HCT116 (cell line): ENCODE results near the gene GABBR2. TPM values are rescaled to one million over a fixed set of nuclear protein-coding genes. Genes with fewer than 3 reads are reported as not detected.

ENCODE experiments used
- ATAC-seq: fragments of 200-7000 bp; cut with Tn5 transposase; 2 replicates; pipeline ENCODE4 v1.9.1; 2020; ENCODE audit warnings: mild to moderate bottlenecking, moderate library complexity
- BruUV-seq: library from RNA; stranded (reverse); fragments of 400-500 nt; replicated peaks from 2 replicates; lab custom pipeline; 2021; lab: Mats Ljungman, UMichigan
- CTCF ChIA-PET: fragments of 300-600 bp; sonication (Branson Sonifier 250); formaldehyde crosslinking; loops from one replicate; lab custom pipeline; 2021; ENCODE audit warnings: antibody characterized with exemption; lab: Charles Lee
- POLR2A ChIA-PET: fragments of 300-600, 350-600 bp; sonication (Branson Sonifier 250); formaldehyde crosslinking; loops from one replicate; lab custom pipeline; 2021; ENCODE audit warnings: antibody characterized with exemption; lab: Charles Lee
- RAD21 ChIA-PET, 2 experiments: fragments of 300-600 bp; sonication (Branson Sonifier 250); formaldehyde crosslinking; loops; one replicate each; lab custom pipeline; 2023; ENCODE audit warnings: low total read pairs in 2 of 2; ENCODE audit not compliant: uncharacterized antibody in 2 of 2, unreplicated experiment in 2 of 2, low non-redundant PET in 1 of 2; lab: Charles Lee
- DNase-seq: peaks from one replicate; pipeline ENCODE4 v3.0.0-alpha.2; 2010; ENCODE audit warnings: low read depth, low spot score
- H2AFZ ChIP-seq: fragments of 200-600 bp; shearing (Covaris generic), sonication (generic); 2 replicates; pipeline ENCODE4 v1.6.1; 2017; ENCODE audit warnings: low read depth, mixed run types, mixed read lengths, antibody characterized with exemption, low read length; ENCODE audit not compliant: poor library complexity, severe bottlenecking
- H3K27ac ChIP-seq: 2 replicates; pipeline ENCODE4 v1.5.1; 2012; ENCODE audit warnings: low read depth, low read length
- H3K27me3 ChIP-seq: fragments of 200-600 bp; sonication (generic); 2 replicates; pipeline ENCODE4 v1.6.1; 2016; ENCODE audit warnings: mixed run types, low read length, mixed read lengths; ENCODE audit not compliant: insufficient read depth
- H3K36me3 ChIP-seq, 2 experiments: fragments of 200-500 bp in 1 of 2; fragments of 200-600 bp in 1 of 2; sonication (Bioruptor generic) in 1 of 2; sonication (generic) in 1 of 2; 2 replicates each; pipeline versions ENCODE4 v1.5.1 to v1.6.1; 2014 to 2016; ENCODE audit warnings: low read length in 2 of 2, inconsistent platforms in 1 of 2, mixed read lengths in 1 of 2, mixed run types in 1 of 2; ENCODE audit not compliant: insufficient read depth in 2 of 2, control insufficient read depth in 1 of 2
- H3K4me1 ChIP-seq, 2 experiments: fragments of 200-600 bp in 1 of 2; sonication (generic) in 1 of 2; 2 replicates each; pipeline versions ENCODE4 v1.5.1 to v1.6.1; 2012 to 2017; ENCODE audit warnings: low read length in 2 of 2, inconsistent platforms in 1 of 2, mild to moderate bottlenecking in 1 of 2, mixed read lengths in 1 of 2, mixed run types in 1 of 2, moderate library complexity in 1 of 2; ENCODE audit not compliant: insufficient read depth in 2 of 2, control insufficient read depth in 1 of 2
- H3K4me2 ChIP-seq: fragments of 200-600 bp; sonication (generic); 2 replicates; pipeline ENCODE4 v1.6.1; 2017; ENCODE audit warnings: mixed run types, low read length, mixed read lengths
- H3K4me3 ChIP-seq, 2 experiments: fragments of 200-600 bp in 1 of 2; sonication (generic) in 1 of 2; replicated peaks in 1 of 2; 2 replicates each; pipeline ENCODE4 v1.5.1; 2011 to 2016; ENCODE audit warnings: low read length in 2 of 2, control low read depth in 1 of 2, low read depth in 1 of 2, mild to moderate bottlenecking in 1 of 2, mixed read lengths in 1 of 2, mixed run types in 1 of 2
- H3K79me2 ChIP-seq: fragments of 200-600 bp; sonication (generic); 2 replicates; pipeline ENCODE4 v1.6.1; 2017; ENCODE audit warnings: mild to moderate bottlenecking, mixed run types, low read length, moderate library complexity, mixed read lengths; ENCODE audit not compliant: insufficient read depth
- H3K9ac ChIP-seq: fragments of 200-600 bp; sonication (generic); 2 replicates; pipeline ENCODE4 v1.6.1; 2016; ENCODE audit warnings: low read length, mixed read lengths
- H3K9me2 ChIP-seq: fragments of 200-600 bp; sonication (generic), shearing (Covaris generic); 2 replicates; pipeline ENCODE4 v1.6.1; 2017; ENCODE audit warnings: mixed run types, mild to moderate bottlenecking, moderate library complexity; ENCODE audit not compliant: insufficient read depth
- H3K9me3 ChIP-seq, 2 experiments: fragments of 200-500 bp in 1 of 2; fragments of 200-600 bp in 1 of 2; sonication (Bioruptor generic) in 1 of 2; sonication (generic) in 1 of 2; 2 replicates each; pipeline ENCODE4 v1.6.1; 2014 to 2017; ENCODE audit warnings: low read length in 2 of 2, mixed read lengths in 2 of 2, inconsistent platforms in 1 of 2, low read depth in 1 of 2, mild to moderate bottlenecking in 1 of 2, mixed run types in 1 of 2, moderate library complexity in 1 of 2; ENCODE audit not compliant: control insufficient read depth in 1 of 2, insufficient read depth in 1 of 2
- H4K20me1 ChIP-seq: fragments of 200-600 bp; sonication (generic), shearing (Covaris generic); 2 replicates; pipeline ENCODE4 v1.6.1; 2017; ENCODE audit warnings: mixed run types, mild to moderate bottlenecking, moderate library complexity; ENCODE audit not compliant: insufficient read depth
- CEBPB ChIP-seq: IDR thresholded peaks from 2 replicates; pipeline ENCODE4 v1.6.1; 2012; ENCODE audit warnings: low read depth
- CTCF ChIP-seq, 3 experiments: fragments of 200-600 bp in 1 of 3; sonication (generic) in 1 of 3; IDR thresholded peaks in 2 of 3; conservative IDR thresholded peaks in 1 of 3; 2 replicates each; pipeline ENCODE4 v1.5.1; 2012 to 2017; ENCODE audit warnings: low read depth in 2 of 3, low read length in 2 of 3, antibody characterized with exemption in 1 of 3, borderline replicate concordance in 1 of 3, control low read depth in 1 of 3, mild to moderate bottlenecking in 1 of 3, mixed read lengths in 1 of 3, mixed run types in 1 of 3, moderate library complexity in 1 of 3; ENCODE audit not compliant: insufficient read depth in 1 of 3
- EGR1 ChIP-seq: IDR thresholded peaks from 2 replicates; pipeline ENCODE4 v1.6.1; 2012; ENCODE audit warnings: low read depth
- JUND ChIP-seq: IDR thresholded peaks from 2 replicates; pipeline ENCODE4 v1.6.1; 2012
- POLR2A ChIP-seq: IDR thresholded peaks from 2 replicates; pipeline ENCODE4 v1.7.0; 2011; ENCODE audit warnings: borderline replicate concordance; ENCODE audit not compliant: insufficient read depth, insufficient read length; ENCODE audit errors: extremely low read depth
- SIN3A ChIP-seq: IDR thresholded peaks from 2 replicates; pipeline ENCODE4 v1.6.1; 2012; ENCODE audit warnings: low read depth
- SRF ChIP-seq: IDR thresholded peaks from 2 replicates; pipeline ENCODE4 v1.6.1; 2012; ENCODE audit warnings: low read depth
- TCF7L2 ChIP-seq: IDR thresholded peaks from 2 replicates; pipeline ENCODE4 v1.7.0; 2011; ENCODE audit warnings: borderline replicate concordance, inconsistent platforms; ENCODE audit not compliant: insufficient read depth, insufficient read length; ENCODE audit errors: extremely low read depth
- intact Hi-C: fragments of 100-400 bp; cut with micrococcal nuclease; formaldehyde crosslinking; loops from 2 replicates; pipeline ENCODE4 v1.10.0; 2022
- total RNA-seq: library from RNA; stranded (reverse); gene quantifications from one replicate; pipeline ENCODE4 v1.2.1, GENCODE V29; 2021; ENCODE audit not compliant: unreplicated experiment
- TF ChIP-seq, protein P1 (sequence below): IDR thresholded peaks from 2 replicates; pipeline ENCODE4 v1.6.1; 2012

GABBR2 gene
- total RNA-seq, 1 experiment from 2014 or later = 0.15 TPM

- TF ChIP-seq TCF7L2 = no peak
- no peak for TF ChIP-seq CEBPB
- no peak for TF ChIP-seq JUND
- no peak for TF ChIP-seq SIN3A
- no peak for TF ChIP-seq EGR1
Measured at GRCh38 chr9:98263482-98264357, 445.0 kb downstream of the GABBR2 start (continued).

- TF ChIP-seq EGR1 (no peak), CTCF (IDR thresholded peaks at IDR 0.05 in 2 of 3, conservative IDR thresholded peaks at IDR 0.05 in 1 of 3; ENCODE audit: borderline replicate concordance in 1 of 3, insufficient read depth in 1 of 3, low read depth in 2 of 3, low read length in 2 of 3) (no peak), SRF (no peak), POLR2A (no peak)
- TF ChIP-seq, protein P1, sequence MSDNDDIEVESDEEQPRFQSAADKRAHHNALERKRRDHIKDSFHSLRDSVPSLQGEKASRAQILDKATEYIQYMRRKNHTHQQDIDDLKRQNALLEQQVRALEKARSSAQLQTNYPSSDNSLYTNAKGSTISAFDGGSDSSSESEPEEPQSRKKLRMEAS = no peak
- H3K79me2 ChIP-seq = no peaks in the 10 kb centered on the region
- H3K27me3 ChIP-seq = no peaks in the 10 kb centered on the region
- no peak for DNase-seq
- H3K36me3 ChIP-seq = no peaks in the 10 kb centered on the region
- H3K27ac ChIP-seq = no peak overlapping the region
- no peaks in the 10 kb centered on the region for H3K9me2 ChIP-seq
- RAD21 ChIA-PET = interaction anchor here in 1 of 2 experiments (1.4 kb wide), 1 partner anchor 57 kb away, joined by 3 read pairs; no protein-coding TSS in a partner anchor
- no peak overlapping the region for H3K4me2 ChIP-seq
- POLR2A ChIA-PET = no interaction called here
- H2AFZ ChIP-seq = no peak overlapping the region
- ATAC-seq = no peak
- H4K20me1 ChIP-seq = no peaks in the 10 kb centered on the region
- CTCF ChIA-PET = interaction anchor here (0.9 to 2.4 kb wide), 8 partner anchors 8 to 339 kb away, joined by 3 to 12 read pairs (median 3); partner anchors contain the start of genes NANS and TBC1D2
- intact Hi-C loops = loop anchor here (1.0 kb wide), 3 partner anchors 58 to 340 kb away; no protein-coding TSS in a partner anchor
- no TSS peak for BruUV-seq
- no peak overlapping the region for H3K9ac ChIP-seq
- H3K4me3 ChIP-seq = no peak overlapping the region
- no peaks in the 10 kb centered on the region for H3K9me3 ChIP-seq
- H3K4me1 ChIP-seq = no peaks in the 10 kb centered on the region
Measured at GRCh38 chr9:98263080-98263479, 445.7 kb downstream of the GABBR2 start.
